GM12892 (cell line): ENCODE data around the gene C1orf74. TPM values are rescaled to one million over a fixed set of nuclear protein-coding genes. Genes with fewer than 3 reads are reported as not detected.
A peak's percentile ranks its signal among the peaks of the same experiment; 100 is the strongest.

Experiments
- DNase-seq: peaks from one replicate; pipeline ENCODE4 v3.0.0; 2011; ENCODE audit not compliant: insufficient read length
- FAIRE-seq: peaks from 2 replicates; lab custom pipeline; 2011; peaks lifted over from hg19 to GRCh38; lab: Jason Lieb, UNC
- POLR2A ChIP-seq: IDR thresholded peaks from 2 replicates; pipeline ENCODE4 v1.6.1; 2011; ENCODE audit warnings: low read depth, low read length, control low read depth
- POLR2AphosphoS5 ChIP-seq: IDR thresholded peaks from 2 replicates; pipeline ENCODE4 v1.6.1; 2011; ENCODE audit warnings: low read depth, low read length, control low read depth
- TAF1 ChIP-seq: IDR thresholded peaks from 2 replicates; pipeline ENCODE4 v1.6.1; 2011; ENCODE audit warnings: low read depth, mild to moderate bottlenecking, control low read depth, low read length, borderline replicate concordance
- polyA plus RNA-seq: library from polyadenylated mRNA; unstranded; fragments of >200 nt; gene quantifications from one replicate; pipeline ENCODE4 v1.2.1, GENCODE V29; 2012; ENCODE audit warnings: missing spikeins, inconsistent platforms; ENCODE audit not compliant: missing spikeins

Gene C1orf74
- 2.7 TPM for polyA plus RNA-seq

GRCh38 chr1:209784265-209785169 lies at the start of gene C1orf74:
Gene C1orf74 (minus strand): TSS chr1:209784559. CDS start chr1:209783634, 925 bp downstream.
- DNase-seq (peak; percentile 88), FAIRE-seq (peak; percentile 99)
- TF ChIP-seq POLR2A (peak; percentile 88; the same call in 1 of the 2 replicates), TAF1 (peak; percentile 43), POLR2AphosphoS5 (peak; percentile 93)

- no peak for DNase-seq
- no peak for FAIRE-seq
Observed at GRCh38 chr1:209831615-209832014, 47.3 kb upstream of the C1orf74 start.

GRCh38 chr1:209830722-209831121 lies 46.4 kb upstream of the C1orf74 start:
- no peak for FAIRE-seq
- DNase-seq: no peak
- TF ChIP-seq TAF1 (no peak), POLR2A (no peak)

More at GRCh38 chr1:209831615-209832014, 47.3 kb upstream of the C1orf74 start:
- no peak for TF ChIP-seq POLR2A
- TF ChIP-seq POLR2AphosphoS5: no peak
- no peak for TF ChIP-seq TAF1

- no peak for FAIRE-seq
- DNase-seq: no peak
- no peak for TF ChIP-seq POLR2A
- no peak for TF ChIP-seq POLR2AphosphoS5
Observed at GRCh38 chr1:209829716-209830115, 45.4 kb upstream of the C1orf74 start.

- DNase-seq (peak; percentile 58), FAIRE-seq (peak; percentile 99)
- TF ChIP-seq POLR2A: peak; percentile 85
- peak; percentile 54; the same call in 1 of the 2 replicates for TF ChIP-seq TAF1
- TF ChIP-seq POLR2AphosphoS5: peak; percentile 78
Observed at GRCh38 chr1:209827384-209828262, 43.3 kb upstream of the C1orf74 start, which contains the start of gene UTP25. Gene UTP25 (plus strand): TSS chr1:209827972. CDS start chr1:209828064, 92 bp downstream.

GRCh38 chr1:209825591-209826434 lies 41.5 kb upstream of the C1orf74 start:
- TF ChIP-seq POLR2A (no peak), TAF1 (no peak), POLR2AphosphoS5 (no peak)
- FAIRE-seq (no peak), DNase-seq (no peak)

- FAIRE-seq (no peak), DNase-seq (no peak)
- no peak for TF ChIP-seq TAF1
Observed at GRCh38 chr1:209823143-209824041, 39.0 kb upstream of the C1orf74 start.

- TF ChIP-seq POLR2AphosphoS5: no peak
- TF ChIP-seq TAF1: no peak
- no peak for TF ChIP-seq POLR2A
- no peak for FAIRE-seq
- DNase-seq: no peak
Observed at GRCh38 chr1:209822706-209823105, 38.3 kb upstream of the C1orf74 start.

- TF ChIP-seq TAF1 (no peak), POLR2AphosphoS5 (no peak), POLR2A (no peak)
- DNase-seq (no peak), FAIRE-seq (no peak)
Observed at GRCh38 chr1:209820986-209821385, 36.6 kb upstream of the C1orf74 start.

- DNase-seq (no peak), FAIRE-seq (no peak)
- TF ChIP-seq POLR2A: no peak
- TF ChIP-seq POLR2AphosphoS5: no peak
- TF ChIP-seq TAF1: no peak
Observed at GRCh38 chr1:209819058-209819457, 34.7 kb upstream of the C1orf74 start.
